Measurements from ENCODE around the gene RFX2.

The RFX2 gene

DNA sequence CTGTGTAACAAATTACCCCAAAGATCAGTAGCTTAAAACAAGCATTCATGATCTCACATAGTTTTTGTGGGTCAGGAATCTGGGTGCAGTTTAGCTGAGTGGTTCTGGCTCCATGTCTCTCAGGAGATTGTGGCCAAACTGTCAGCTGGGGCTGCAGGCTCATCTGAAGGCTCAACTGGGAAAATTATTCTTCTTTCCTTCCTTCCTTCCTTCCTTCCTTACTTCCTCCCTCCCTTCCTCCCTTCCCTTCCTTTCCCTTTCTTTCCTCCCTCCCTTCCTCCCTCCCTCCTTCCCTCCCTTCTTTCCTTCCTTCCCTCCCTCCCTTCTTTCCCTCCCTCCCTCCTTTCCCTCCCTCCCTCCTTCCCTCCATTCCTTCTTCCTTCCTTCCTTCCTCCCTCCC lies 8.7 kb upstream of the RFX2 start:
- TF ChIP-seq ZNF565 (CRISPR knock-in tag; conservative IDR thresholded peaks at IDR 0.05; ENCODE audit: low read depth): no peak
- no peak for TF ChIP-seq ZC3H10 (CRISPR knock-in tag; IDR thresholded peaks at IDR 0.05)
- TF ChIP-seq, protein P1, sequence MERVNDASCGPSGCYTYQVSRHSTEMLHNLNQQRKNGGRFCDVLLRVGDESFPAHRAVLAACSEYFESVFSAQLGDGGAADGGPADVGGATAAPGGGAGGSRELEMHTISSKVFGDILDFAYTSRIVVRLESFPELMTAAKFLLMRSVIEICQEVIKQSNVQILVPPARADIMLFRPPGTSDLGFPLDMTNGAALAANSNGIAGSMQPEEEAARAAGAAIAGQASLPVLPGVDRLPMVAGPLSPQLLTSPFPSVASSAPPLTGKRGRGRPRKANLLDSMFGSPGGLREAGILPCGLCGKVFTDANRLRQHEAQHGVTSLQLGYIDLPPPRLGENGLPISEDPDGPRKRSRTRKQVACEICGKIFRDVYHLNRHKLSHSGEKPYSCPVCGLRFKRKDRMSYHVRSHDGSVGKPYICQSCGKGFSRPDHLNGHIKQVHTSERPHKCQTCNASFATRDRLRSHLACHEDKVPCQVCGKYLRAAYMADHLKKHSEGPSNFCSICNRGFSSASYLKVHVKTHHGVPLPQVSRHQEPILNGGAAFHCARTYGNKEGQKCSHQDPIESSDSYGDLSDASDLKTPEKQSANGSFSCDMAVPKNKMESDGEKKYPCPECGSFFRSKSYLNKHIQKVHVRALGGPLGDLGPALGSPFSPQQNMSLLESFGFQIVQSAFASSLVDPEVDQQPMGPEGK (CRISPR knock-in tag; IDR thresholded peaks at IDR 0.05; ENCODE audit: borderline replicate concordance): no peak
- TF ChIP-seq, protein P2, sequence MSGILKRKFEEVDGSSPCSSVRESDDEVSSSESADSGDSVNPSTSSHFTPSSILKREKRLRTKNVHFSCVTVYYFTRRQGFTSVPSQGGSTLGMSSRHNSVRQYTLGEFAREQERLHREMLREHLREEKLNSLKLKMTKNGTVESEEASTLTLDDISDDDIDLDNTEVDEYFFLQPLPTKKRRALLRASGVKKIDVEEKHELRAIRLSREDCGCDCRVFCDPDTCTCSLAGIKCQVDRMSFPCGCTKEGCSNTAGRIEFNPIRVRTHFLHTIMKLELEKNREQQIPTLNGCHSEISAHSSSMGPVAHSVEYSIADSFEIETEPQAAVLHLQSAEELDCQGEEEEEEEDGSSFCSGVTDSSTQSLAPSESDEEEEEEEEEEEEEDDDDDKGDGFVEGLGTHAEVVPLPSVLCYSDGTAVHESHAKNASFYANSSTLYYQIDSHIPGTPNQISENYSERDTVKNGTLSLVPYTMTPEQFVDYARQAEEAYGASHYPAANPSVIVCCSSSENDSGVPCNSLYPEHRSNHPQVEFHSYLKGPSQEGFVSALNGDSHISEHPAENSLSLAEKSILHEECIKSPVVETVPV (CRISPR knock-in tag; IDR thresholded peaks at IDR 0.05): no peak
- TF ChIP-seq ISL1 (CRISPR knock-in tag; IDR thresholded peaks at IDR 0.05): no peak
- TF ChIP-seq, protein P3, sequence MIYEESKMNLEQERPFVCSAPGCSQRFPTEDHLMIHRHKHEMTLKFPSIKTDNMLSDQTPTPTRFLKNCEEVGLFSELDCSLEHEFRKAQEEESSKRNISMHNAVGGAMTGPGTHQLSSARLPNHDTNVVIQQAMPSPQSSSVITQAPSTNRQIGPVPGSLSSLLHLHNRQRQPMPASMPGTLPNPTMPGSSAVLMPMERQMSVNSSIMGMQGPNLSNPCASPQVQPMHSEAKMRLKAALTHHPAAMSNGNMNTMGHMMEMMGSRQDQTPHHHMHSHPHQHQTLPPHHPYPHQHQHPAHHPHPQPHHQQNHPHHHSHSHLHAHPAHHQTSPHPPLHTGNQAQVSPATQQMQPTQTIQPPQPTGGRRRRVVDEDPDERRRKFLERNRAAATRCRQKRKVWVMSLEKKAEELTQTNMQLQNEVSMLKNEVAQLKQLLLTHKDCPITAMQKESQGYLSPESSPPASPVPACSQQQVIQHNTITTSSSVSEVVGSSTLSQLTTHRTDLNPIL (CRISPR knock-in tag; IDR thresholded peaks at IDR 0.05; ENCODE audit: low read depth): no peak
- TF ChIP-seq TOX (CRISPR knock-in tag; IDR thresholded peaks at IDR 0.05; ENCODE audit: borderline replicate concordance): no peak
- TF ChIP-seq ZFP3 (CRISPR knock-in tag; IDR thresholded peaks at IDR 0.05): no peak
- TF ChIP-seq ZFP30 (CRISPR knock-in tag; IDR thresholded peaks at IDR 0.05): no peak
- no peak for TF ChIP-seq TCF4 (CRISPR knock-in tag; IDR thresholded peaks at IDR 0.05; ENCODE audit: borderline replicate concordance)
- no peak for TF ChIP-seq ZNF70 (CRISPR knock-in tag; IDR thresholded peaks at IDR 0.05)
- no peak for TF ChIP-seq ZNF8 (CRISPR knock-in tag; IDR thresholded peaks at IDR 0.05)
- TF ChIP-seq, protein P4, sequence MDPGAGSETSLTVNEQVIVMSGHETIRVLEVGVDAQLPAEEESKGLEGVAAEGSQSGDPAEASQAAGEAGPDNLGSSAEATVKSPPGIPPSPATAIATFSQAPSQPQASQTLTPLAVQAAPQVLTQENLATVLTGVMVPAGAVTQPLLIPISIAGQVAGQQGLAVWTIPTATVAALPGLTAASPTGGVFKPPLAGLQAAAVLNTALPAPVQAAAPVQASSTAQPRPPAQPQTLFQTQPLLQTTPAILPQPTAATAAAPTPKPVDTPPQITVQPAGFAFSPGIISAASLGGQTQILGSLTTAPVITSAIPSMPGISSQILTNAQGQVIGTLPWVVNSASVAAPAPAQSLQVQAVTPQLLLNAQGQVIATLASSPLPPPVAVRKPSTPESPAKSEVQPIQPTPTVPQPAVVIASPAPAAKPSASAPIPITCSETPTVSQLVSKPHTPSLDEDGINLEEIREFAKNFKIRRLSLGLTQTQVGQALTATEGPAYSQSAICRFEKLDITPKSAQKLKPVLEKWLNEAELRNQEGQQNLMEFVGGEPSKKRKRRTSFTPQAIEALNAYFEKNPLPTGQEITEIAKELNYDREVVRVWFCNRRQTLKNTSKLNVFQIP (CRISPR knock-in tag; IDR thresholded peaks at IDR 0.05; ENCODE audit: borderline replicate concordance, low read depth): no peak
- no peak for TF ChIP-seq ESRRG (CRISPR knock-in tag; IDR thresholded peaks at IDR 0.05)
- TF ChIP-seq BACH2 (CRISPR knock-in tag; IDR thresholded peaks at IDR 0.05; ENCODE audit: borderline replicate concordance): no peak
- no peak for TF ChIP-seq CSDC2 (CRISPR knock-in tag; IDR thresholded peaks at IDR 0.05)
- no peak for TF ChIP-seq PPARA (CRISPR knock-in tag; IDR thresholded peaks at IDR 0.05; ENCODE audit: borderline replicate concordance)
- ATAC-seq: no peak

DNA sequence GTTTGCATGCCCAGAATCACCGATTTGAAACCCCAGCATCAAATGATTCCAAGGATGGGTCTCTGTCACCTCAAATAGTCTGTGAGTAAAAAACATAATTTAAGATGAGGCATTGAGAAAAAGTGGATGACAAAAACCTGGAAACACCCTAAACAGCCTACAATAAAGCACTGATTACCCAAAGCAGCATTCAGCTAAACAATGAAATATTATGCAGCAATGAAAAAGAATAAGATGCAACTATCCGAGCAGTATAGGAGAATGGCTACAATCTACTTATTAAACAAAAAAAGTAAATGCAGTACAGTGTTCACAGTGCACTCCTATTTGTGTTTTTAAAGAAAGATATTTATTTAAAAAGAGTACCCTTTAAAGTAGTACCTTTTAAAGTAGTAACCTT lies 7.7 kb upstream of the RFX2 start:
- no peak for TF ChIP-seq ARNTL (CRISPR knock-in tag; IDR thresholded peaks at IDR 0.05; ENCODE audit: borderline replicate concordance, low read depth)
- TF ChIP-seq ZFP3 (CRISPR knock-in tag; IDR thresholded peaks at IDR 0.05): no peak
- no peak for TF ChIP-seq ZNF8 (CRISPR knock-in tag; IDR thresholded peaks at IDR 0.05)
- TF ChIP-seq, protein P5, sequence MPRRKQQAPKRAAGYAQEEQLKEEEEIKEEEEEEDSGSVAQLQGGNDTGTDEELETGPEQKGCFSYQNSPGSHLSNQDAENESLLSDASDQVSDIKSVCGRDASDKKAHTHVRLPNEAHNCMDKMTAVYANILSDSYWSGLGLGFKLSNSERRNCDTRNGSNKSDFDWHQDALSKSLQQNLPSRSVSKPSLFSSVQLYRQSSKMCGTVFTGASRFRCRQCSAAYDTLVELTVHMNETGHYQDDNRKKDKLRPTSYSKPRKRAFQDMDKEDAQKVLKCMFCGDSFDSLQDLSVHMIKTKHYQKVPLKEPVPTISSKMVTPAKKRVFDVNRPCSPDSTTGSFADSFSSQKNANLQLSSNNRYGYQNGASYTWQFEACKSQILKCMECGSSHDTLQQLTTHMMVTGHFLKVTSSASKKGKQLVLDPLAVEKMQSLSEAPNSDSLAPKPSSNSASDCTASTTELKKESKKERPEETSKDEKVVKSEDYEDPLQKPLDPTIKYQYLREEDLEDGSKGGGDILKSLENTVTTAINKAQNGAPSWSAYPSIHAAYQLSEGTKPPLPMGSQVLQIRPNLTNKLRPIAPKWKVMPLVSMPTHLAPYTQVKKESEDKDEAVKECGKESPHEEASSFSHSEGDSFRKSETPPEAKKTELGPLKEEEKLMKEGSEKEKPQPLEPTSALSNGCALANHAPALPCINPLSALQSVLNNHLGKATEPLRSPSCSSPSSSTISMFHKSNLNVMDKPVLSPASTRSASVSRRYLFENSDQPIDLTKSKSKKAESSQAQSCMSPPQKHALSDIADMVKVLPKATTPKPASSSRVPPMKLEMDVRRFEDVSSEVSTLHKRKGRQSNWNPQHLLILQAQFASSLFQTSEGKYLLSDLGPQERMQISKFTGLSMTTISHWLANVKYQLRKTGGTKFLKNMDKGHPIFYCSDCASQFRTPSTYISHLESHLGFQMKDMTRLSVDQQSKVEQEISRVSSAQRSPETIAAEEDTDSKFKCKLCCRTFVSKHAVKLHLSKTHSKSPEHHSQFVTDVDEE (CRISPR knock-in tag; IDR thresholded peaks at IDR 0.05): no peak
- no peak for TF ChIP-seq ZNF565 (CRISPR knock-in tag; conservative IDR thresholded peaks at IDR 0.05; ENCODE audit: low read depth)
- TF ChIP-seq, protein P2 (CRISPR knock-in tag; IDR thresholded peaks at IDR 0.05): no peak
- TF ChIP-seq, protein P4 (CRISPR knock-in tag; IDR thresholded peaks at IDR 0.05; ENCODE audit: borderline replicate concordance, low read depth): no peak
- TF ChIP-seq CSDC2 (CRISPR knock-in tag; IDR thresholded peaks at IDR 0.05): no peak
- TF ChIP-seq ISL1 (CRISPR knock-in tag; IDR thresholded peaks at IDR 0.05): no peak
- no peak for TF ChIP-seq GLIS3 (CRISPR knock-in tag; IDR thresholded peaks at IDR 0.05)
- no peak for TF ChIP-seq ZNF70 (CRISPR knock-in tag; IDR thresholded peaks at IDR 0.05)
- TF ChIP-seq TCF4 (CRISPR knock-in tag; IDR thresholded peaks at IDR 0.05; ENCODE audit: borderline replicate concordance): no peak
- TF ChIP-seq ZFP30 (CRISPR knock-in tag; IDR thresholded peaks at IDR 0.05): no peak
- no peak for TF ChIP-seq RARB (CRISPR knock-in tag; IDR thresholded peaks at IDR 0.05)
- TF ChIP-seq, protein P1 (CRISPR knock-in tag; IDR thresholded peaks at IDR 0.05; ENCODE audit: borderline replicate concordance): no peak
- TF ChIP-seq BACH2 (CRISPR knock-in tag; IDR thresholded peaks at IDR 0.05; ENCODE audit: borderline replicate concordance): no peak
- TF ChIP-seq TOX (CRISPR knock-in tag; IDR thresholded peaks at IDR 0.05; ENCODE audit: borderline replicate concordance): no peak
- no peak for TF ChIP-seq ZC3H10 (CRISPR knock-in tag; IDR thresholded peaks at IDR 0.05)
- TF ChIP-seq ESRRG (CRISPR knock-in tag; IDR thresholded peaks at IDR 0.05): no peak
- no peak for ATAC-seq
